ENCODE results near the gene C4B.
"Not testable (repeated sequence)": the region's sequence is repeated elsewhere in the genome, so short reads cannot be mapped to it uniquely, and the experiment has no call there.

Gene C4B

GRCh38 chr6:32050562-32050961, 36.0 kb downstream of the C4B start:
- TF ChIP-seq, protein P1, sequence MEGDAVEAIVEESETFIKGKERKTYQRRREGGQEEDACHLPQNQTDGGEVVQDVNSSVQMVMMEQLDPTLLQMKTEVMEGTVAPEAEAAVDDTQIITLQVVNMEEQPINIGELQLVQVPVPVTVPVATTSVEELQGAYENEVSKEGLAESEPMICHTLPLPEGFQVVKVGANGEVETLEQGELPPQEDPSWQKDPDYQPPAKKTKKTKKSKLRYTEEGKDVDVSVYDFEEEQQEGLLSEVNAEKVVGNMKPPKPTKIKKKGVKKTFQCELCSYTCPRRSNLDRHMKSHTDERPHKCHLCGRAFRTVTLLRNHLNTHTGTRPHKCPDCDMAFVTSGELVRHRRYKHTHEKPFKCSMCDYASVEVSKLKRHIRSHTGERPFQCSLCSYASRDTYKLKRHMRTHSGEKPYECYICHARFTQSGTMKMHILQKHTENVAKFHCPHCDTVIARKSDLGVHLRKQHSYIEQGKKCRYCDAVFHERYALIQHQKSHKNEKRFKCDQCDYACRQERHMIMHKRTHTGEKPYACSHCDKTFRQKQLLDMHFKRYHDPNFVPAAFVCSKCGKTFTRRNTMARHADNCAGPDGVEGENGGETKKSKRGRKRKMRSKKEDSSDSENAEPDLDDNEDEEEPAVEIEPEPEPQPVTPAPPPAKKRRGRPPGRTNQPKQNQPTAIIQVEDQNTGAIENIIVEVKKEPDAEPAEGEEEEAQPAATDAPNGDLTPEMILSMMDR (IDR thresholded peaks at IDR 0.05; ENCODE audit: insufficient read depth, low read length, poor library complexity, severe bottlenecking): no peak
- Histone ChIP-seq H3K4me3 (replicated peaks; ENCODE audit: low read depth, low read length) (no peak overlapping the region), H3K27me3 (replicated peaks; ENCODE audit: control insufficient read depth, insufficient read depth, low read length) (peaks cover 1% of the 10 kb centered on the region), H3K36me3 (ENCODE audit: control insufficient read depth, insufficient read depth, low read length) (no peaks in the 10 kb centered on the region)
- DNase-seq (ENCODE audit: extremely low read depth, insufficient read length): no peak

DNA sequence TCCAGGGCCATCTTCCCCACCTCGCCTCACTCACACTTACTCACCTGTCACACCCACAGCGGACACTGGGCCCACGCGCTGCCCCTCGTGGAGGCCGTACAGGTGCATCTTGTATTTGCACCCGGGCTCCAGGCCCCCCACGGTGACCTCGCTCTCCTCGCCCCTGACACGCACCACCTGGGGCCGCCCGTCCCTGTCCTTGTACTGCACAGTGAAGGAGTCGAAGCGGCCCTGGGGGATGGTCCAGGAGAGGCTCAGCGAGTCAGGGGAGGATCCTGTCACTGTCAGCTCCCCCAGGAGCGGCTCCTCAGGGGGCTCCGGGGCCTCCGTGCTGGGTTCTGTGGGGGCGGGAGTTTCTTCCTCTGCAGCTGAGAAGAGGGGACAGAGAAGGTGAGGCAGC, 38.0 kb downstream of the C4B start:
- H3K36me3 ChIP-seq (ENCODE audit: control insufficient read depth, insufficient read depth, low read length); DNase-seq (ENCODE audit: extremely low read depth, insufficient read length); H3K27me3 ChIP-seq (replicated peaks; ENCODE audit: control insufficient read depth, insufficient read depth, low read length); H3K4me3 ChIP-seq (replicated peaks; ENCODE audit: low read depth, low read length): not testable (repeated sequence)

DNA sequence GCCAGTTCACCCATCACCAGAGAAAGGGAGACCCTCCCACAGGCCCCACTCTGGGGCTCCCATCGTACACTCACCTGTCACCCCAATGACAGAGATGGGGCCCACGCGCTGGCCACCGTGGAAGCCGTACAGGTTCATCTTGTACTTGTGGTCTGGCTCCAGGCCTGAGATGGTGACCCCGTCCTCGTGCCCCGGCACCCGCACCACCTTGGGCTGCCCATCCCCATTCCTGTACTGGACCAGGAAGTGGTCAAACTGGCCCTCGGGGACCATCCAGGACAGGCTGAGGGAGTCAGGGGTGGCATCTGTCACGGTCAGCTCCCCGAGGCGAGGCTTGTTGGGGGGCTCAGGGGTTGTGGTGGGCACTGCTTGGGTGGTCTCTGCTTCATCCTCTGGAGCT, 38.7 kb downstream of the C4B start:
- not testable (repeated sequence) for DNase-seq (ENCODE audit: extremely low read depth, insufficient read length); H3K36me3 ChIP-seq (ENCODE audit: control insufficient read depth, insufficient read depth, low read length); H3K4me3 ChIP-seq (replicated peaks; ENCODE audit: low read depth, low read length); H3K27me3 ChIP-seq (replicated peaks; ENCODE audit: control insufficient read depth, insufficient read depth, low read length)

DNA sequence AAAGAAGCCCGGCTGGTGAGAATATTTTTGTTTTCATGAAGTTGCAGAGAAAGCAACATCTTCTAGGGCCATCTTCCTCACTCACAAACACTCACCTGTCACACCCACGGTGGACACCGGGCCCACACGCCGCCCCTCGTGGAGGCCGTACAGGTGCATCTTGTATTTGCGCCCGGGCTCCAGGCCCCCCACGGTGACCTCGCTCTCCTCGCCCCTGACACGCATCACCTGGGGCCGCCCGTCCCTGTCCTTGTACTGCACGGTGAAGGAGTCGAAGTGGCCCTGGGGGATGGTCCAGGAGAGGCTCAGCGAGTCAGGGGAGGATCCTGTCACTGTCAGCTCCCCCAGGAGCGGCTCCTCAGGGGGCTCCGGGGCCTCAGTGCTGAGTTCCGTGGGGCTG, 41.2 kb downstream of the C4B start:
- H3K4me3 ChIP-seq (replicated peaks; ENCODE audit: low read depth, low read length); H3K27me3 ChIP-seq (replicated peaks; ENCODE audit: control insufficient read depth, insufficient read depth, low read length); DNase-seq (ENCODE audit: extremely low read depth, insufficient read length); H3K36me3 ChIP-seq (ENCODE audit: control insufficient read depth, insufficient read depth, low read length): not testable (repeated sequence)

DNA sequence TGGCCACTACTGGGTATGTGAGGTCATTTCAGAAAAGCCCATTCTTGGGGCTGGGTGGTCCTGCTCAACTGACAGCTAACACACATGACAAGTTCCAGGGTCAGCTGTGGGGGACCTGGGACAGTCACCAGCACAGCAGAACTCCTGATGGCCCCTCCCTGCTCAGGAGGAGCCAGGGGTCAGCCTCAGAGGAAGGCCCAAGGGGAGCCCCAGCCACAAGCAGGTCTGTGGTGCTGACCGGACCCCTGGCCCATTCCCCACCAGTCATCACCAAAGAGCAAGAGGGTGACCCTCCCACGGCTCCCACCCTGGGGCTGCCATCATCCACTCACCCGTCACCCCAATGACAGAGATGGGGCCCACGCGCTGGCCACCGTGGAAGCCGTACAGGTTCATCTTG, 41.7 kb downstream of the C4B start:
- DNase-seq (ENCODE audit: extremely low read depth, insufficient read length): no peak
- Histone ChIP-seq H3K4me3 (replicated peaks; ENCODE audit: low read depth, low read length) (no peak overlapping the region), H3K36me3 (ENCODE audit: control insufficient read depth, insufficient read depth, low read length) (no peaks in the 10 kb centered on the region), H3K27me3 (replicated peaks; ENCODE audit: control insufficient read depth, insufficient read depth, low read length) (peaks cover 1% of the 10 kb centered on the region)
- TF ChIP-seq, protein P1 (IDR thresholded peaks at IDR 0.05; ENCODE audit: insufficient read depth, low read length, poor library complexity, severe bottlenecking): no peak

GRCh38 chr6:32057966-32058365, 43.4 kb downstream of the C4B start:
- H3K4me3 ChIP-seq (replicated peaks; ENCODE audit: low read depth, low read length): no peak overlapping the region
- no peak for DNase-seq (ENCODE audit: extremely low read depth, insufficient read length)
- peaks cover 1% of the 10 kb centered on the region for H3K27me3 ChIP-seq (replicated peaks; ENCODE audit: control insufficient read depth, insufficient read depth, low read length)
- TF ChIP-seq, protein P1 (IDR thresholded peaks at IDR 0.05; ENCODE audit: insufficient read depth, low read length, poor library complexity, severe bottlenecking): no peak
- no peaks in the 10 kb centered on the region for H3K36me3 ChIP-seq (ENCODE audit: control insufficient read depth, insufficient read depth, low read length)

GRCh38 chr6:32058511-32058963, 43.9 kb downstream of the C4B start:
- TF ChIP-seq, protein P1 (IDR thresholded peaks at IDR 0.05; ENCODE audit: insufficient read depth, low read length, poor library complexity, severe bottlenecking): no peak
- no peak overlapping the region for H3K4me3 ChIP-seq (replicated peaks; ENCODE audit: low read depth, low read length)
- DNase-seq (ENCODE audit: extremely low read depth, insufficient read length): no peak
- H3K27me3 ChIP-seq (replicated peaks; ENCODE audit: control insufficient read depth, insufficient read depth, low read length): no peaks in the 10 kb centered on the region; the same call in none of the 2 replicates
- H3K36me3 ChIP-seq (ENCODE audit: control insufficient read depth, insufficient read depth, low read length): no peaks in the 10 kb centered on the region

All from GM06990 (cell line).